Placental epithelial cell (primary cell): ENCODE measurements around the gene ETV4. TPM values are rescaled to one million over a fixed set of nuclear protein-coding genes. Genes with fewer than 3 reads are reported as not detected.

Source experiments
- total RNA-seq: library from RNA; depleted of rRNA; stranded (reverse); fragments of >200 nt; gene quantifications from 2 replicates; pipeline ENCODE4 v1.2.3, GENCODE V29; 2012

Gene ETV4
- 0.39 and 2.6 TPM in 2 replicates for total RNA-seq

DNA sequence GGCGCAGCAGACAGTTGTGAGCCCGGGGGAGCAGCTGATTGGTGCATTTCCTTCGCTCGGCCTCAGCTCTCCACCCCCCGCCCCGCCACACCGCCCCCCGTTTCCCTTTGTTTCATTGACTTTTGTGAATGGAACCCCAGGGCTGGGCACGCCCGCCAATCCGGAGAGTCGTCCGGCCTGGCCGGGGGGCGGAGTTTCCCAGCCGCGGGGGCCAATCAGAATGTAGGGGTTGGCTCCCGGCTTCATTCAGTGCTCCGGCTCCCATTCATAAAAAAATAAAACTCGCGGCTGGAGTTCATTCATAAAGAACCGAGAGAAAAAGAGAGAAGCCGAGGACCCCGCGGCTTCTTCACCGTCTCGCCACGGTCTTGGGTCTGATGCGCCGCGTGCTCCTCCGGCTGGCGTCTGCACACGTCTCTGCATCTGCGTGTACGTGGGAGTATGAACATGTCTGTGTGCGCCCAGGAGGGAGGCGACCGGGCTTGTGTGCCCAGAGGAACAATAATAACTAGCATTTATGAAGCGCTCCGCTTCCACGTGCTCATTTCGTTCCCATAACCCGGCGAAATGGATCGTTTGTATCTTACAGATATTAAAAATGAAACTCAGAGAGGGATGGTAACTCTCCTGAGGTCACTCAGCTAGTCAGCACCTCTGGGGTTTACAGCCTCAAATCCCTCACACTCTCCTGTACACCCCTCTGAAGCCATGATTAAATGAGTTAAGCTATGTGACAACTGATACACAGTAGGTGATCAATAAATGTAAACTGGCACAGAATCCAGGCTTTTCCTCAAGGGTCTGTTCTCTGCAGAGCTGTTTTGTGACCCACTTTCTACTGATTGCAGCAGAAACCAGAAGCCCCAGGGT, at the start of gene ETV4:
ETV4 (minus strand) TSS at position 22 of the 870 bp plus-strand sequence. CDS start 723 bp downstream, outside the sequence.

GRCh38 chr17:43483674-43484551, 62.2 kb downstream of the ETV4 start, which contains the start of gene DHX8:
Gene DHX8, plus strand, starts transcription at chr17:43483975. Its CDS starts 63 bp downstream, at chr17:43484038.

Other genes with a start within 250 kb of the ETV4 start
- gene ARL4D, start 147.3 kb downstream of the ETV4 start, total RNA-seq: 3.9 and 11.0 TPM in 2 replicates
- 38.9 and 39.7 TPM in 2 replicates for gene DHX8, start 62.4 kb downstream of the ETV4 start, total RNA-seq
- gene MEOX1, start 115.6 kb upstream of the ETV4 start, total RNA-seq: 0.65 TPM in 1 of 2 replicates, not detected in the other
- not detected in 2 replicates for gene SOST, start 212.5 kb upstream of the ETV4 start, total RNA-seq
- gene DUSP3, start 232.6 kb upstream of the ETV4 start, total RNA-seq: 38.5 and 58.7 TPM in 2 replicates
- not detected in 2 replicates for gene CFAP97D1, start 234.1 kb upstream of the ETV4 start, total RNA-seq